Fibroblast of pulmonary artery (primary cell): Measurements from ENCODE around the gene TCL1B.

Experiments
- DNase-seq: peaks from one replicate; pipeline ENCODE4 v3.0.0-alpha.2; 2010; ENCODE audit warnings: low read depth
- H3K4me3 ChIP-seq: replicated peaks from 2 replicates; pipeline ENCODE4 v1.5.1; 2011; ENCODE audit warnings: low read depth, mild to moderate bottlenecking, control low read depth, low read length, moderate library complexity
- TF ChIP-seq, protein P1 (sequence below): IDR thresholded peaks from 2 replicates; pipeline ENCODE4 v1.5.1; 2011; ENCODE audit warnings: mild to moderate bottlenecking, control low read depth, low read length, inconsistent platforms; ENCODE audit errors: missing control alignments

TCL1B gene

DNA sequence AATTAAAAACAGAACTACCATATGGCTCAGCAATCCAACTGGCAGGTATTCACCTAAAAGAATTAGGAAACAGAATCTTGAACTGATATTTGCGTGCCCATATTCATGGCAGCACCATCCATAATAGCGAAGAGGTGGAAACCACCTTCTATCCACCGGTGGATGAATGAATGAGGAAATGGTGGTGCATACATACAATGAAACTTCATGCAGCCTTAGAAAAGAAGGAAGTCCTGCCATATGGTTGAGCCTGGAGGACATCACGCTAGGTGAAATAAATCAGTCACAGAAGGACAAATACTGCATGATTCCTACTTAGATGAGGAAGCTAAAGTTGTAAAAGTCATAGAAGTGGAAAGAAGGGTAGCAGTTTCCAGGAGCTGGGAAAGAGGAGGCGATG, 21.1 kb downstream of the TCL1B start:
- DNase-seq, result no peak
- TF ChIP-seq, protein P1, sequence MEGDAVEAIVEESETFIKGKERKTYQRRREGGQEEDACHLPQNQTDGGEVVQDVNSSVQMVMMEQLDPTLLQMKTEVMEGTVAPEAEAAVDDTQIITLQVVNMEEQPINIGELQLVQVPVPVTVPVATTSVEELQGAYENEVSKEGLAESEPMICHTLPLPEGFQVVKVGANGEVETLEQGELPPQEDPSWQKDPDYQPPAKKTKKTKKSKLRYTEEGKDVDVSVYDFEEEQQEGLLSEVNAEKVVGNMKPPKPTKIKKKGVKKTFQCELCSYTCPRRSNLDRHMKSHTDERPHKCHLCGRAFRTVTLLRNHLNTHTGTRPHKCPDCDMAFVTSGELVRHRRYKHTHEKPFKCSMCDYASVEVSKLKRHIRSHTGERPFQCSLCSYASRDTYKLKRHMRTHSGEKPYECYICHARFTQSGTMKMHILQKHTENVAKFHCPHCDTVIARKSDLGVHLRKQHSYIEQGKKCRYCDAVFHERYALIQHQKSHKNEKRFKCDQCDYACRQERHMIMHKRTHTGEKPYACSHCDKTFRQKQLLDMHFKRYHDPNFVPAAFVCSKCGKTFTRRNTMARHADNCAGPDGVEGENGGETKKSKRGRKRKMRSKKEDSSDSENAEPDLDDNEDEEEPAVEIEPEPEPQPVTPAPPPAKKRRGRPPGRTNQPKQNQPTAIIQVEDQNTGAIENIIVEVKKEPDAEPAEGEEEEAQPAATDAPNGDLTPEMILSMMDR, result no peak
- H3K4me3 ChIP-seq, result no peak overlapping the region

DNA sequence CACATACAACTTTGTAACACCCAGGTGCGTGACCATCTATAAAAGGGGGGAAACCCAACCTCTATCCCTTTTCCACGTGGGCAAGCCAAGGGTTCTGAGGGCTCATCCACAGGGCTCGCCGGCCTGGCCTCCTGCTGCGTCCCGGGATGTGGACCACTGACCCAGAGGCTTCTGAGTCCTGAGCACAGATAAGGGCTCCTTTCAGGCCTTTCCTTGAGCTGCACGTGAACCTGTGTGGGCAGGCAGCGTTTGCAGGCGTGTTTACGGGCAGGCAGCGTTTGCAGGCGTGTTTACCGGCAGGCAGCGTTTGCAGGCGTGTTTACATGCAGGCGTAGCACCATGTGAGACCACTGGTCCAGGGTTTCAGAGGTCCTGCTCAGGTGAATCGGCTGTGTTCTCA, 23.9 kb downstream of the TCL1B start:
- no peak for DNase-seq
- TF ChIP-seq, protein P1, result no peak
- no peak overlapping the region for H3K4me3 ChIP-seq

DNA sequence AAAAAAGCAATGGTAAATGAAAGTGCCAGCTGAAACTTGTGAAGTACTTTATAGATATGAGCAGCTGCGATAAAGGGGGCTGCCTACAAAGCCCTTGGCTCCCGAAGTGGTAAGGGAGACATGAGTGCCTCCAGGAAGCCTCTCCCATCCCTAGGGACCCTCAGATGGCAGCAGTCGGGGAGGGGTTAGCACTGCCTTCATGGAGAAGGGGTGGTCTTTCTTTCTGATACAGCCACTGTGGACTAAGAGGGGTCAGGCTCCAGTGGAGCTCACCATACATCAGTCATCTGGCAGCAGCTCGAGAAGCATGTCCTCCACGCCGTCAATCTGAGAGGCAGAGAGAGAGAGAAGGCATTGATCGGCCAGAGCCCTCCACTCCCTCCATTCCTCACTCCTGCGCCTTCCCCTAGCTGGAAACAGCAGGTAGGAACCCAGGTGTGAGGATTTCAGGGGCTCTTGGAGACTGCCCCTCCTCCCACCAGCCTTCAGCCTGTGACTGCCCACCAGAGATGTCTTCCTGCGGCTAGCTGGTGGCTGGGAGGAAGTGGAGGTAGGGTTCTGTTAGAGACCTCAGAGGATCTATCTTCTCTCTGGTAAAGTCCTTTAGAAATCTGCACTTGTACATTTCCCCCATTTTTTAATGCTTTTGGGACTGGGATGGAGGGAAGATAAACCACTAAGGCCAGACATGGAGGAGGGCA, 25.4 kb downstream of the TCL1B start:
- no peak overlapping the region for H3K4me3 ChIP-seq
- TF ChIP-seq, protein P1, result no peak
- DNase-seq, result no peak

DNA sequence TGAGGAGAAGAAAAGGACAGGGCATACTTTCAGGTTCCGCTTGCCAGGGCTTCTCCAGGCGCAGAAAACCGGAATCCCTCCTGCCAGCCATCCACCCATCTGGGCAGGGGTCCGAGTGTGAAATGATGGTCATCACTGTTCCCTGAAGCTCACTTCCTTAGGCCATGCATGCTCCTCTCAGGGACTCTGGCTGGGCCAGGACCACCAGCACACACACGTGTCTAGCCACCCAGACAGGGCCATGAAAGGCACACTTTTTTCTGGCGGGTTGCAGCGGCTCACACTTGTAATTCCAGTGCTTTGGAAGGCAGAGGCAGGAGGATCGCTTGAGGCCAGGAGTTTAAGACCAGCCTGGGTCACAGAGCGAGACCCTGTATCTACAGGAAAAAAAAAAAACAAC, 26.2 kb downstream of the TCL1B start:
- no peak overlapping the region for H3K4me3 ChIP-seq
- TF ChIP-seq, protein P1, result no peak
- DNase-seq, result no peak

DNA sequence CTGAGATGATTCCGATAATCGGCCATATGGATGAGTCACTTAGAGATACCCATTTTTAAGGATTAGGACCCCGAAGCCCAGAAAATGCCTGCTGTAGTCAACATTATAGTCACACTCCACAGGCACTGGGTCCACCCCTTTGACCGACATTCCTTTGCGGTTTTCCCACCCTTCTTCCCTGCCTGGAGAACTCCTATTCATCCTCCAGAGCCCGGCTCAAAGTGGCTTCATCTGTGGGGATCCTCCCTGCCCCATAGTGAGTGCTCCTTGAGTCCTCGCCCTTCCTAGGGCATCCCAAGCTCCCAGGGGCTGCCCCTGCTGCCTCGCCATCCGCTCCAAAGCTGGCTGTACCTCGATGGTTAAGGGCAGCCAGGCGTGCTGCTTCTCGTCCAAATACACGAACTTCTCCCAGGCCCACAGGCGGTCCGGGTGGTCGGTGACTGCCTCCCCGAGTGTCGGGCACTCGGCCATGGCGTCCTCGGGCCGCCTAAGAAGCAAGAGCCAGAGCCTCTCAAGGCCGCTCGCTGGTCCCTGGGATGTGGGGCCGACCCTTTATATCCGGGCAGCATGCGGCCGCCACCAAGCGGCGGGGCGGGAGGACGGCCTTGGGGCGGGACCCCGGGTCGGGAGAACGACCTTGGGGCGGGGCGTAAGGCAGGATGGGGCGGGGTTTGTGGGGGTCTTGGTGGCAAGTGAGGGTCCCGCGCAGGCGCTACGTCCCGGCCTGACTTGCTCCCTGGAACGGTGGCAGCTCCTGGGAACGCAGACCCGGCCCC, 27.6 kb downstream of the TCL1B start, which contains the start of gene TCL1A:
TSS of gene TCL1A (minus strand) at position 530 of the 776 bp plus-strand sequence. CDS start at position 471, 59 bp downstream.
- no peak for DNase-seq
- H3K4me3 ChIP-seq, result no peak within 1 kb of the TSS
- TF ChIP-seq, protein P1, result no peak

DNA sequence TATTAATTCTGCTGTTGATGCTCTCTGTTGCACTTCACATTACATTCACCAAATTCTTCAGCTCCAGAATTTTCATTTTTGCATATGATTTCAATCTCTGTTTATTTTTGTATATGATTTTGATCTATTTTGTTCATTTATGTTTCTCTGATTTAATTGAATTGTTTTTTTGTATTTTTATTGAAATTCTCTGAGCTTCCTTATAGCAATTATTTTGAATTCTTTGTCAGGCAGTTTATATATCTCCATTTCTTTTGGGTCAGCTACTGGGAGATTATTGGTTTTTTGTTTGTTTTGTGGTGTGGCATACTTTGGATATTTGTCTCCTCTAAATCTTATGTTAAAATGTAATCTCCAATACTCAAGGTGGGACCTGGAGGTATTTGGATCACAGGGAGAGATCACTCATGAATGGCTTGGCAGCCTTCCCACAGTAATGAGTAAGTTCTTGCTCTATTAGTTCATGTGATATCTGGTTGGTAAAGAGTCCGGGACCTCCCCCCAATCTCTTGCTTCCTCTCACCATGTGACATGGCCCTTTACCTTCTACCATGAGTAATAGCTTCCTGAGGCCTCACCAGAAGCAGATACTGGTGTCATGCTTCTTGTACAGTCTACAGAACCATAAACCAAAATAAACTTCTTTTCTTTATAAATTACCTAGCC, 36.4 kb downstream of the TCL1B start:
- H3K4me3 ChIP-seq, result no peak overlapping the region
- TF ChIP-seq, protein P1, result no peak
- no peak for DNase-seq
